ENCODE results near the gene TBC1D9.

- no peak for TF ChIP-seq POLR2A (IDR thresholded peaks at IDR 0.05)
- no peak for TF ChIP-seq CTCF (IDR thresholded peaks at IDR 0.05)
Measured at GRCh38 chr4:140729344-140730049, 26.7 kb downstream of the TBC1D9 start.

Data from right lobe of liver (tissue), 4 donors.